Epithelial cell of proximal tubule (primary cell): ENCODE measurements around the gene SKP2. TPM values are rescaled to one million over a fixed set of nuclear protein-coding genes. Genes with fewer than 3 reads are reported as not detected.

Source experiments
- DNase-seq: peaks from one replicate; pipeline ENCODE4 v3.0.0-alpha.2; 2011; ENCODE audit warnings: low read depth
- H3K4me3 ChIP-seq: 2 replicates; pipeline ENCODE4 v1.5.1; 2011; ENCODE audit warnings: low read depth, mild to moderate bottlenecking, low read length
- total RNA-seq: library from RNA; depleted of rRNA; stranded (reverse); fragments of >200 nt; gene quantifications from 2 replicates; pipeline ENCODE4 v1.2.3, GENCODE V29; 2015
- TF ChIP-seq, protein P1 (sequence below): conservative IDR thresholded peaks from 2 replicates; pipeline ENCODE4 v1.5.1; 2012; ENCODE audit warnings: low read depth, mild to moderate bottlenecking, low read length

SKP2 gene
- total RNA-seq, 1 donor from 2014 or later = 25.2 TPM

DNA sequence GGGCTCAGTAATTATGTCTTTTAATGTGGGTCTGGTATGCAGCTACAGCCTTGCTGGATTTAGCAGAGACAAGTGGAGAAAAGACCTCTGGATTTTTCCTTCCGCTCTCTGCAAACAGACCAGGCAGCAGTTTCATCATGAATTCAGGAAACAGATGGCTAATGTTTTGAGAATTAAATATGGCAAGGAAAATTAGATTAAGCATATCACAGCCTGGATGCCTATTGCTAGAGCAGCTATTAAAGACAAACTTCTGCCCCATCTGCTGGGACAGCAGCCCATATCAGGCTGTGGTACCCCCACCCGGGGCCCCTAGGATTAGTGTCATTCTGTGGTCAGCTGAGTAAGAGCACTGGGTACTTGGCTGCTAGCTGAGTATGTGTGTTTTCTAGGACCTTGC, 6.2 kb downstream of the SKP2 start:
- no peak for DNase-seq
- TF ChIP-seq, protein P1, sequence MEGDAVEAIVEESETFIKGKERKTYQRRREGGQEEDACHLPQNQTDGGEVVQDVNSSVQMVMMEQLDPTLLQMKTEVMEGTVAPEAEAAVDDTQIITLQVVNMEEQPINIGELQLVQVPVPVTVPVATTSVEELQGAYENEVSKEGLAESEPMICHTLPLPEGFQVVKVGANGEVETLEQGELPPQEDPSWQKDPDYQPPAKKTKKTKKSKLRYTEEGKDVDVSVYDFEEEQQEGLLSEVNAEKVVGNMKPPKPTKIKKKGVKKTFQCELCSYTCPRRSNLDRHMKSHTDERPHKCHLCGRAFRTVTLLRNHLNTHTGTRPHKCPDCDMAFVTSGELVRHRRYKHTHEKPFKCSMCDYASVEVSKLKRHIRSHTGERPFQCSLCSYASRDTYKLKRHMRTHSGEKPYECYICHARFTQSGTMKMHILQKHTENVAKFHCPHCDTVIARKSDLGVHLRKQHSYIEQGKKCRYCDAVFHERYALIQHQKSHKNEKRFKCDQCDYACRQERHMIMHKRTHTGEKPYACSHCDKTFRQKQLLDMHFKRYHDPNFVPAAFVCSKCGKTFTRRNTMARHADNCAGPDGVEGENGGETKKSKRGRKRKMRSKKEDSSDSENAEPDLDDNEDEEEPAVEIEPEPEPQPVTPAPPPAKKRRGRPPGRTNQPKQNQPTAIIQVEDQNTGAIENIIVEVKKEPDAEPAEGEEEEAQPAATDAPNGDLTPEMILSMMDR = no peak
- H3K4me3 ChIP-seq = no peak overlapping the region

DNA sequence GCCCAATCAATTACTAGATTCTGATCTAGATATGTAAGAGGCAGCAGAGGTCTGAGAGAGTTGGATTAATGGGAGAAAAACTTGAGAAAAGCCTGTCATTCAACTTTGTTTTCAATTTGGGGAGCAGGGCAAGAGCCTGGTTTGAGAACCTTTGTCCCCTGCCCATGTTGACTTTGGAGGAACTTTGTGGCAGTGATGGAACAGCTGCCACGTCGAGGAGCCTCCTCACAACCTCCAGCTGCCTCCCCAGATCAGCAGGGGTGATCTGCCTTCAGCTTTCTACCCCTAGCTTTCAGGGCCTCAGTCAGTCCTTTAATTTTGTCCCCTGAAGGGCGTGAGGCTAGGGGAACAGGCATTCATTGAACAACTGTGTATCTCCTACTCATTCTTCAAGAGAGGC, 8.7 kb downstream of the SKP2 start:
- DNase-seq = no peak
- H3K4me3 ChIP-seq = no peak overlapping the region
- TF ChIP-seq, protein P1 = no peak

DNA sequence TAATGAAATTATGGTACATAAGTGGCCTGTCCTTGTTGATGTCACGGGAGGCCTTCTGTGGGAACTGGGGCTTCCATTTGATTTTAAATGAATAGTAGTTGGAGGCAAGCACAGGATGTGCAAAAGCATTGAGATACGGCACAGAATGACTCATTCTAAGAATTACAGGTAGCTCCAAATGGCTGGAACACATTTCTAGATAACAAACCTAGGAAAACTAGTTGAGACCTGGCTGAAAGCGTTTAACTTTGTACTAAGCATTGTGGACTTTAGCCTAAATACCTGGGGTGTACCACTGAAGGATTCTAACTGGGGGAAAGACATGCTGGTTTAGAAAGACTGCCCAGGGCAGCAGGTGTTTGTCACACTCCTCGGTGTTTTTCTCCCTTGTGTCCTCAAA, 9.4 kb downstream of the SKP2 start:
- TF ChIP-seq, protein P1 = no peak
- DNase-seq = no peak
- no peak overlapping the region for H3K4me3 ChIP-seq

DNA sequence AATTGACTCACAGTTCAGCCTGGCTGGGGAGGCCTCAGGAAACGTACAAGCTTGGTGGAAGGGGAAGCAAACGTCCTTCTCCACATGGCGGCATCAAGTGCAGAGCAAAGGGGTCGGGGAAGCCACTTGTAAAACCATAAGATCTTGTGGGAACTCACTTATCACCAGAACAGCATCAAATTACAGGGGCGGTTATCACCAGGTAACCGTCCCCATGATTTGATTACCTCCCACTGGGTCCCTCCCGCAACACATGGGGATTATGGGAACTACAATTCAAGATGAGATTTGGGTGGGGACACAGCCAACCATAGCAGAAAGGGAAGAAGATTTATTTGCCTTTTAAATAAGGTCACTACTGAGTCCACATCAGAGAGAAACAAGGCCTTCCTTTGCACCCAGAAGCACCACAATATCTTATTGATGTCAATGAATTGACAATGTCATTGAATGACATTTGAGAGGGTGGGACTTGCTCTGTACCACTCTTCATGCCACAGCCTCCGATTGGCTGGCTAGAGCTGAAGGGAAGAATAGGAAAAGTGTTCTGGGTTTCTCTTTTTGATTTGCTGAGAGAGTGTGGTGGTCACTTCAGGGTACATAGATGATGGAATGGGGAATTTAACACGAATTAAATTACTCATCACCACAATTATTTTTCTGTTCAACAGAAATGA, 11.0 kb downstream of the SKP2 start:
- DNase-seq = no peak
- no peak overlapping the region for H3K4me3 ChIP-seq
- TF ChIP-seq, protein P1 = no peak

DNA sequence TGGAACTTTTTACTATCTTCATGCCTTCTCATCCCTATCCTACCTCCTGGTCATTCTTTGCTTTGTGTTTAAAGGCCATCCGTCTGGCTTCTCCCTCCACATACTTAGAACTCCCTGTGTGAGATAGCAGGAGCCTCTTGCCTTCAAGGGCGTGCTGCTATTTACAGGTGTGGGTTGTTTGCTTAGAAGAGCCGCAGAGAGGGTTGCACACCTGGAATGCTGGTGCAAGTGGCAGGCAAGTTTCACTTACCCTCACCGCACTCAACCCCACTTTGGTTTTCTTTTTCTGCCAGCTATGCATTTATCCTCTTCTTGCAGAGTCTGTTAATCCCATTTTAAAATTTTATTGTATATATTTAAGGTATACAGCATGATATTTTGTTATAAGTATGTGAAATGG, 12.6 kb downstream of the SKP2 start:
- TF ChIP-seq, protein P1 = no peak
- H3K4me3 ChIP-seq = no peak overlapping the region
- no peak for DNase-seq

DNA sequence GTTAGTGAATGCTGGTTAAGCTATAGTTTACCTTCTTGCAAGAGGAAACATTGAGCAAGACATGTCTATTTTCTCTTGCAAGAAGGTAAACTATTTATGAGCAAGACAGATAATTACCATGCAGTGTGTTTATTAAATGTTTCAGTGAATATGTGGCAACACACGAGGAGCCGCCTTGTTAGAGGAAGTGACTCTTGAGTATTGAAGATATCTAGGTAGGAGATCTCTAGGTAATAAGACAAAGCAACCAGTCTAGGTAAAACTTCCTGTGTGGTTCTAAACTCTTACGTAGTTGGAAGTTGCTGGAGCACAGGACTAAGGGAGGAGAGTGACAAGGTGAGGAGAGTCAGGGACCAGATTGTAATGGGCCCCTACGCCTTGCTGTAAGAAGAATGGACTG, 16.8 kb downstream of the SKP2 start:
- no peak for DNase-seq
- no peak overlapping the region for H3K4me3 ChIP-seq
- TF ChIP-seq, protein P1 = no peak

DNA sequence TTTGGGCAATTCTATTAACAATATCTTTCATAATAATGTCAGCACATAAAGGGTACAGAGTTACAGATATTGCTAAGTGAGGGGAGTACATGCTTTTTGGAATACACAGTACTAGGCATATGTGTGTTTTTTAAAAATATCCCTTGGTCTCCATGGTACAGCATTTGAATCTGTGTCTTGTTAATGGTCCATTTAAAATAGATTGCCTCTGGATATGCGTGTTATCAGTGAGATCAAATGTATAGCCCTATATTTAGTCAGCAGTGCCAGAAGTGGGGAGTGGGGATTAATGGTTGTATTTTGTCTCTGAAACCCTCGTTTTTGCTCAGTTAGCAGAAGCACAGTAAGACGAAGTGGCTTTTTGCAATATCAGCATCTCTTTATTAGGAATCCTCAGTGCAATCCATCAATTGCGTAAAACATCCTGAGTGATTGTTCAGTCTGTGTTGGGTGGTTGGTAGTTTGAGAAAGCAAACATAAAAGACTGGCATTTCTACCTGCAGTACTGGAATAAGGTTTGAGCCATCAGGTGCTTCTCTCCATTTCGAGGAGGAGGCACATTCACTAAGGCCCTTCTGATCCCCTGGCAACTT, 19.0 kb downstream of the SKP2 start:
- DNase-seq = no peak
- H3K4me3 ChIP-seq = no peak overlapping the region
- TF ChIP-seq, protein P1 = no peak
